H1 (cell line): ENCODE data around the gene AGAP1. TPM values are rescaled to one million over a fixed set of nuclear protein-coding genes. Genes with fewer than 3 reads are reported as not detected.
A peak's percentile ranks its signal among the peaks of the same experiment; 100 is the strongest.

Experiments used
- CTCF ChIA-PET: fragments of 300-600 bp; sonication (Branson Sonifier 250); formaldehyde crosslinking; loops from one replicate; lab custom pipeline; 2021; ENCODE audit not compliant: partially characterized antibody; lab: Charles Lee
- POLR2A ChIA-PET: fragments of 300-600 bp; sonication (Branson Sonifier 250); formaldehyde crosslinking; loops from one replicate; lab custom pipeline; 2021; ENCODE audit warnings: inconsistent platforms; ENCODE audit not compliant: partially characterized antibody; lab: Charles Lee
- DNase-seq, 2 experiments: peaks; one replicate each; pipeline versions ENCODE4 v3.0.0 to v3.0.0-alpha.2; 2010 to 2022; ENCODE audit warnings: low spot score in 2 of 2, low read depth in 1 of 2, mixed read lengths in 1 of 2
- FAIRE-seq: peaks from 2 replicates; lab custom pipeline; 2011; peaks lifted over from hg19 to GRCh38; lab: Jason Lieb, UNC
- H2AFZ ChIP-seq: 2 replicates; pipeline ENCODE4 v1.8.1; 2012; ENCODE audit warnings: low read length, inconsistent platforms
- H2AK5ac ChIP-seq: 2 replicates; pipeline ENCODE4 v1.6.1; 2013; ENCODE audit warnings: low read depth, low read length
- H2BK120ac ChIP-seq: replicated peaks from 2 replicates; pipeline ENCODE3; 2013; ENCODE audit warnings: low read depth, low read length, inconsistent platforms
- H2BK12ac ChIP-seq: 2 replicates; pipeline ENCODE4 v1.6.1; 2013; ENCODE audit warnings: low read depth, low read length
- H2BK15ac ChIP-seq: 2 replicates; pipeline ENCODE4 v1.6.1; 2013; ENCODE audit warnings: low read length
- H2BK20ac ChIP-seq: 2 replicates; pipeline ENCODE4 v1.6.1; 2013; ENCODE audit warnings: low read length
- H2BK5ac ChIP-seq: 2 replicates; pipeline ENCODE4 v1.6.1; 2013; ENCODE audit warnings: low read depth, low read length
- H3K14ac ChIP-seq: 2 replicates; pipeline ENCODE4 v1.6.1; 2013; ENCODE audit warnings: inconsistent platforms; ENCODE audit not compliant: insufficient read length
- H3K18ac ChIP-seq: 2 replicates; pipeline ENCODE4 v1.6.1; 2013; ENCODE audit warnings: low read length; ENCODE audit errors: extremely low read depth
- H3K23ac ChIP-seq: 2 replicates; pipeline ENCODE4 v1.6.1; 2013; ENCODE audit warnings: inconsistent platforms; ENCODE audit not compliant: insufficient read length
- H3K23me2 ChIP-seq: 2 replicates; pipeline ENCODE4 v1.6.1; 2013; ENCODE audit warnings: low read depth, low read length
- H3K27ac ChIP-seq: 2 replicates; pipeline ENCODE4 v1.6.1; 2011; ENCODE audit warnings: low read depth, low read length, inconsistent platforms
- H3K27me3 ChIP-seq, 4 experiments: replicated peaks in 1 of 4; 1 replicate in 1 of 4; 2 replicates in 3 of 4; pipeline versions ENCODE4 v1.6.1 to v1.8.1; 2011 to 2013; ENCODE audit warnings: low read length in 3 of 4, mild to moderate bottlenecking in 3 of 4, inconsistent platforms in 2 of 4, mixed read lengths in 2 of 4, moderate library complexity in 1 of 4; ENCODE audit not compliant: control insufficient read depth in 3 of 4, insufficient read depth in 3 of 4; ENCODE audit errors: extremely low read depth in 1 of 4
- H3K36me3 ChIP-seq, 4 experiments: 2 replicates each; pipeline versions ENCODE4 v1.6.1 to v1.8.1; 2011 to 2013; ENCODE audit warnings: mild to moderate bottlenecking in 4 of 4, low read length in 3 of 4, moderate library complexity in 2 of 4, control low read depth in 1 of 4, inconsistent platforms in 1 of 4; ENCODE audit not compliant: insufficient read depth in 4 of 4, control insufficient read depth in 2 of 4
- H3K4ac ChIP-seq: replicated peaks from 2 replicates; pipeline ENCODE3; 2013; ENCODE audit warnings: low read length, low read depth, mixed read lengths, inconsistent platforms; ENCODE audit not compliant: insufficient read length
- H3K4me1 ChIP-seq, 4 experiments: replicated peaks in 1 of 4; 1 replicate in 1 of 4; 2 replicates in 3 of 4; pipeline versions ENCODE4 v1.6.1 to v1.8.1; 2011 to 2013; ENCODE audit warnings: low read length in 3 of 4, inconsistent platforms in 2 of 4, mixed read lengths in 1 of 4; ENCODE audit not compliant: insufficient read depth in 4 of 4, control insufficient read depth in 3 of 4
- H3K4me2 ChIP-seq, 2 experiments: 2 replicates each; pipeline versions ENCODE4 v1.6.1 to v1.8.1; 2011 to 2013; ENCODE audit warnings: low read depth in 2 of 2, low read length in 2 of 2, control low read depth in 1 of 2, inconsistent platforms in 1 of 2, mild to moderate bottlenecking in 1 of 2; ENCODE audit not compliant: insufficient read depth in 1 of 2
- H3K4me3 ChIP-seq, 4 experiments: fragments of 200-600, 300-600 bp in 1 of 4; sonication (generic), shearing (Covaris generic), sonication (Bioruptor Twin) in 1 of 4; 2 replicates each; pipeline versions ENCODE4 v1.5.1 to v1.8.1; 2011 to 2016; ENCODE audit warnings: low read length in 4 of 4, low read depth in 3 of 4, control low read depth in 2 of 4, inconsistent platforms in 2 of 4, mild to moderate bottlenecking in 2 of 4, mixed read lengths in 1 of 4, moderate library complexity in 1 of 4; ENCODE audit not compliant: insufficient read depth in 2 of 4; ENCODE audit errors: extremely low read depth in 1 of 4
- H3K56ac ChIP-seq: replicated peaks from 2 replicates; pipeline ENCODE3; 2013; ENCODE audit warnings: low read depth, mild to moderate bottlenecking, mixed read lengths, low read length, inconsistent platforms; ENCODE audit not compliant: insufficient read length
- H3K79me1 ChIP-seq: 2 replicates; pipeline ENCODE4 v1.6.1; 2013; ENCODE audit warnings: low read depth, low read length, control low read depth
- H3K79me2 ChIP-seq, 2 experiments: 2 replicates each; pipeline versions ENCODE4 v1.6.1 to v1.8.1; 2012 to 2013; ENCODE audit warnings: low read length in 2 of 2, mild to moderate bottlenecking in 2 of 2, inconsistent platforms in 1 of 2; ENCODE audit not compliant: insufficient read depth in 2 of 2, control insufficient read depth in 1 of 2
- H3K9ac ChIP-seq, 4 experiments: replicated peaks in 1 of 4; 1 replicate in 1 of 4; 2 replicates in 3 of 4; pipeline versions ENCODE4 v1.6.1 to v1.8.1; 2011 to 2013; ENCODE audit warnings: low read depth in 3 of 4, low read length in 3 of 4, control low read depth in 2 of 4, mild to moderate bottlenecking in 2 of 4, moderate library complexity in 2 of 4, inconsistent platforms in 1 of 4; ENCODE audit errors: extremely low read depth in 1 of 4
- H3K9me3 ChIP-seq, 2 experiments: 2 replicates each; pipeline versions ENCODE4 v1.6.1 to v1.8.1; 2012 to 2013; ENCODE audit warnings: mild to moderate bottlenecking in 2 of 2, moderate library complexity in 2 of 2, control low read depth in 1 of 2, inconsistent platforms in 1 of 2, low read depth in 1 of 2, low read length in 1 of 2, mixed read lengths in 1 of 2; ENCODE audit not compliant: insufficient read depth in 2 of 2
- H4K20me1 ChIP-seq, 2 experiments: replicated peaks in 1 of 2; 2 replicates each; pipeline versions ENCODE3 to v1.8.1; 2011 to 2013; ENCODE audit warnings: inconsistent platforms in 2 of 2, low read length in 2 of 2, mild to moderate bottlenecking in 1 of 2; ENCODE audit not compliant: insufficient read depth in 2 of 2, control insufficient read depth in 1 of 2
- H4K5ac ChIP-seq: 2 replicates; pipeline ENCODE4 v1.6.1; 2013; ENCODE audit warnings: low read length, low read depth, mixed read lengths, inconsistent platforms; ENCODE audit not compliant: insufficient read length
- H4K8ac ChIP-seq: 2 replicates; pipeline ENCODE4 v1.8.0; 2013; ENCODE audit warnings: mild to moderate bottlenecking, moderate library complexity, low read length, inconsistent platforms; ENCODE audit not compliant: insufficient read depth; ENCODE audit errors: extremely low read depth
- H4K91ac ChIP-seq: replicated peaks from 2 replicates; pipeline ENCODE3; 2013; ENCODE audit warnings: low read length, mixed read lengths, inconsistent platforms; ENCODE audit not compliant: insufficient read length
- BRCA1 ChIP-seq: IDR thresholded peaks from 2 replicates; pipeline ENCODE4 v1.6.1; 2012; ENCODE audit warnings: low read depth, low read length, improper control_type of control experiment
- CHD1 ChIP-seq: IDR thresholded peaks from 2 replicates; pipeline ENCODE4 v1.6.1; 2012; ENCODE audit warnings: low read depth, low read length, improper control_type of control experiment
- CREB1 ChIP-seq: IDR thresholded peaks from 2 replicates; pipeline ENCODE4 v1.6.1; 2012; ENCODE audit warnings: inconsistent platforms
- GABPA ChIP-seq: IDR thresholded peaks from 2 replicates; pipeline ENCODE4 v1.6.1; 2011; ENCODE audit warnings: mild to moderate bottlenecking, low read length, moderate library complexity, borderline replicate concordance; ENCODE audit not compliant: insufficient read depth
- GTF2F1 ChIP-seq: IDR thresholded peaks from 2 replicates; pipeline ENCODE4 v1.6.1; 2012; ENCODE audit warnings: low read depth, low read length, improper control_type of control experiment, borderline replicate concordance
- KDM4A ChIP-seq: IDR thresholded peaks from one replicate; pipeline ENCODE4 v1.7.1; 2012; ENCODE audit warnings: low read depth, mild to moderate bottlenecking, moderate library complexity, low read length, inconsistent platforms; ENCODE audit not compliant: severe bottlenecking
- NANOG ChIP-seq: IDR thresholded peaks from 2 replicates; pipeline ENCODE4 v1.6.1; 2011; ENCODE audit warnings: low read length, low read depth, mild to moderate bottlenecking, inconsistent platforms; ENCODE audit not compliant: insufficient read depth, poor library complexity, severe bottlenecking
- POLR2A ChIP-seq, 2 experiments: IDR thresholded peaks; 1 replicate in 1 of 2; 2 replicates in 1 of 2; pipeline ENCODE4 v1.6.1; 2011; ENCODE audit warnings: low read depth in 2 of 2, low read length in 2 of 2, mild to moderate bottlenecking in 2 of 2; ENCODE audit errors: control extremely low read depth in 1 of 2
- SRF ChIP-seq: IDR thresholded peaks from 2 replicates; pipeline ENCODE4 v1.6.1; 2011; ENCODE audit warnings: mild to moderate bottlenecking, low read depth, low read length, moderate library complexity
- USF2 ChIP-seq: IDR thresholded peaks from 2 replicates; pipeline ENCODE4 v1.6.1; 2011; ENCODE audit warnings: low read length, improper control_type of control experiment
- YY1 ChIP-seq: IDR thresholded peaks from 2 replicates; pipeline ENCODE4 v1.6.1; 2011; ENCODE audit warnings: low read depth, mild to moderate bottlenecking, low read length
- WGBS, 2 experiments: shearing (Covaris generic) in 1 of 2; methylation state at CpG; one replicate each; pipeline versions ENCODE4 v1.1.6 to v1.1.7; 2013 to 2015; ENCODE audit warnings: low lambda C conversion rate in 2 of 2, mixed read lengths in 2 of 2, inconsistent platforms in 1 of 2, low coverage in 1 of 2, missing lambda C conversion rate in 1 of 2; ENCODE audit not compliant: insufficient replicate concordance in 2 of 2, insufficient coverage in 1 of 2, insufficient read length in 1 of 2; ENCODE audit errors: extremely low coverage in 1 of 2, missing lambda C conversion rate in 1 of 2; 5-methylcytosine and 5-hydroxymethylcytosine counted together
- polyA plus RNA-seq, 7 experiments: library from polyadenylated mRNA; depleted of rRNA in 3 of 7; stranded (reverse) in 5 of 7; unstranded in 2 of 7; fragments of >200 nt in 5 of 7; fragments of 200-250 nt in 2 of 7; gene quantifications; 1 replicate in 5 of 7; 2 replicates in 1 of 7; 4 replicates in 1 of 7; pipeline versions ENCODE4 v1.2.1 to v1.2.3, GENCODE V29; 2011 to 2013; ENCODE audit warnings: missing spikeins in 2 of 7, mixed read lengths in 2 of 7
- total RNA-seq: library from RNA; stranded (reverse); fragmentation: NEBNext Ultra II Directional; extraction: Animal tissue kit (Norgen Biotek cat#: 25700); gene quantifications from 2 replicates; pipeline ENCODE4 v1.2.1, GENCODE V29; 2021
- TF ChIP-seq, protein P1 (sequence below): IDR thresholded peaks from 2 replicates; pipeline ENCODE4 v1.6.1; 2012; ENCODE audit warnings: inconsistent platforms

Gene AGAP1
- total and polyA plus RNA-seq, 2 of the 8 experiments (the other 6 are each of a cell fraction or from before 2014, with no cell fraction given) = 18.1 to 39.4 TPM

- Histone ChIP-seq H2BK120ac (no peak overlapping the region), H3K4me3 (no peak overlapping the region), H3K4me2 (no peak overlapping the region), H4K91ac (peak overlapping the region; percentile 38), H2BK20ac (no peak overlapping the region), H4K20me1 (no peaks in the 10 kb centered on the region), H2BK5ac (peak overlapping the region; percentile 7; the same call in 1 of the 2 replicates), H3K27me3 (no peaks in the 10 kb centered on the region), H3K79me1 (no peaks in the 10 kb centered on the region), H3K4me1 (peaks cover 0 to 4% (median 3%) of the 10 kb centered on the region in 4 experiments; a peak in 5 of 7 replicates), H3K27ac (no peak overlapping the region), H3K4ac (no peak overlapping the region), H4K8ac (no peak overlapping the region; the same call in 1 of the 2 replicates), H3K14ac (no peak overlapping the region), H3K9ac (no peak overlapping the region), H2AK5ac (no peak overlapping the region), H2AFZ (no peak overlapping the region), H2BK15ac (no peak overlapping the region), H3K9me3 (no peaks in the 10 kb centered on the region), H3K79me2 (no peaks in the 10 kb centered on the region), H3K23ac (no peak overlapping the region), H4K5ac (no peak overlapping the region), H2BK12ac (no peak overlapping the region), H3K18ac (no peak overlapping the region; the same call in 1 of the 2 replicates), H3K56ac (no peak overlapping the region), H3K23me2 (no peaks in the 10 kb centered on the region), H3K36me3 (no peaks in the 10 kb centered on the region)
- CTCF ChIA-PET = interaction anchor here (1.0 to 2.3 kb wide), 10 partner anchors 8 to 138 kb away, joined by 3 to 9 read pairs (median 4); no protein-coding TSS in a partner anchor
- POLR2A ChIA-PET = no interaction called here
- FAIRE-seq (no peak), DNase-seq (no peak)
- 78% methylated on average over 8 of the region's 8 CpGs; no CpG with 5 or more reads in 1 of the 2 experiments for WGBS, 2 experiments
- no peak for TF ChIP-seq NANOG
- no peak for TF ChIP-seq USF2
- TF ChIP-seq GABPA = no peak
- no peak for TF ChIP-seq SRF
- TF ChIP-seq CHD1 = no peak
- no peak for TF ChIP-seq YY1
- TF ChIP-seq GTF2F1 = no peak
- no peak for TF ChIP-seq KDM4A
- TF ChIP-seq BRCA1 = no peak
- no peak for TF ChIP-seq CREB1
- TF ChIP-seq, protein P1, sequence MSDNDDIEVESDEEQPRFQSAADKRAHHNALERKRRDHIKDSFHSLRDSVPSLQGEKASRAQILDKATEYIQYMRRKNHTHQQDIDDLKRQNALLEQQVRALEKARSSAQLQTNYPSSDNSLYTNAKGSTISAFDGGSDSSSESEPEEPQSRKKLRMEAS = no peak
- TF ChIP-seq POLR2A (IDR thresholded peaks at IDR 0.05; ENCODE audit: control extremely low read depth in 1 of 2, low read depth in 2 of 2, low read length in 2 of 2) = no peak
Measured at GRCh38 chr2:236073867-236074655, 580.2 kb downstream of the AGAP1 start.
